Subcutaneous adipose tissue (tissue), 4 donors: ENCODE measurements around the gene SPTBN5. TPM values are rescaled to one million over a fixed set of nuclear protein-coding genes. Genes with fewer than 3 reads are reported as not detected.

Experiments used
- total RNA-seq, 4 donors: library from RNA; depleted of rRNA; stranded (reverse); fragments of >200 nt; gene quantifications; one replicate each; pipeline ENCODE4 v1.1.0, GENCODE V29; 2016
- TF ChIP-seq, protein P1 (sequence below): fragments of 450-650 bp; IDR thresholded peaks from one replicate; pipeline ENCODE4 v1.5.1; 2016; ENCODE audit warnings: low read depth, mild to moderate bottlenecking, control low read depth, antibody characterized with exemption, moderate library complexity

SPTBN5 gene
- total RNA-seq, 4 donors from 2014 or later: 0.17 to 1.5 (median 0.52) TPM

DNA sequence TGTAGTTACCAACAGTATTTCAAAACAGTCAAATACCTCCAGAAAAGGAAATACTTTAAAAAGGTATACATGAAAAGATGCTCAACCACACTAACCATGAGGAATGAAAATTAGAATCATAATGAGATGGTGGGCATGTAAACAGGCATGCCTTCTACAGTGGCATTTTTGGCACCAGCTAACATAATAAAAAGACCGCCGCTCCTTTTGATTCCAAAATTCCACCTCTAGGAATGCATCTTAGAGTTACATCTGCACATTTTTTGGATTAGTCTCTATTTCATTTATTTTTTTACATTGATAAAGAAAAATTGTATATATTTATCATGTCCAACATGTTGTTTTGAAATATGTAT is 37.0 kb upstream of the SPTBN5 start:
- TF ChIP-seq, protein P1, sequence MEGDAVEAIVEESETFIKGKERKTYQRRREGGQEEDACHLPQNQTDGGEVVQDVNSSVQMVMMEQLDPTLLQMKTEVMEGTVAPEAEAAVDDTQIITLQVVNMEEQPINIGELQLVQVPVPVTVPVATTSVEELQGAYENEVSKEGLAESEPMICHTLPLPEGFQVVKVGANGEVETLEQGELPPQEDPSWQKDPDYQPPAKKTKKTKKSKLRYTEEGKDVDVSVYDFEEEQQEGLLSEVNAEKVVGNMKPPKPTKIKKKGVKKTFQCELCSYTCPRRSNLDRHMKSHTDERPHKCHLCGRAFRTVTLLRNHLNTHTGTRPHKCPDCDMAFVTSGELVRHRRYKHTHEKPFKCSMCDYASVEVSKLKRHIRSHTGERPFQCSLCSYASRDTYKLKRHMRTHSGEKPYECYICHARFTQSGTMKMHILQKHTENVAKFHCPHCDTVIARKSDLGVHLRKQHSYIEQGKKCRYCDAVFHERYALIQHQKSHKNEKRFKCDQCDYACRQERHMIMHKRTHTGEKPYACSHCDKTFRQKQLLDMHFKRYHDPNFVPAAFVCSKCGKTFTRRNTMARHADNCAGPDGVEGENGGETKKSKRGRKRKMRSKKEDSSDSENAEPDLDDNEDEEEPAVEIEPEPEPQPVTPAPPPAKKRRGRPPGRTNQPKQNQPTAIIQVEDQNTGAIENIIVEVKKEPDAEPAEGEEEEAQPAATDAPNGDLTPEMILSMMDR: no peak

DNA sequence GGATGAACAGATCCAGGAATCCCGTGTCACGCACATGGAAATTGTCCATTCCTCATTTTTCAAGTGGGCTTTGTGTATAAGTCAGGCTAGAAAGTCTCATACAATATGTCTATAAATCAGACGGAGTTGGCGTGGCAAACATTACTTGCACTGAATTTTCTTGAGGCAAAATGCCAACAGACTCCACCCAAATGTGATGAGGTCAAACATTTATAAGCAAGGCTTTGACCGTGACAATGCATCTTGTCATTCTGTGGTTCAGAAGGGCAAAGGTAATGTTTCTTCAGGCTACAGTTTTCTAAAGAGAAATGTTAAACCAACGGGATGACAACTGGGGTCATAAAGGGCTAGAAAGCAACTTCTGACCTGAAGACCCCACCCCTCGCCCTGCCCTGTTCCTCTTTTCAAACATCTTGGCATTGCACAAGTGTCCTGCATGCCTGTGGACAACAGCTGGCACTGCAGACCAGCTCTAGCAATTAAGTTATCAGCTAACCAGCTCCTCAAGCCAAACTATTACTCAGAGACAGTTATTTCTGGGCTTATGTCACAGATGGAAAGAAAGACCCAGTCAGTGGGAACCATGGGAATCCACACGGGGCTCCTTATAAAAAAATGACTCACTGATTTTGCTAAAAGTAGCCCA is 36.5 kb upstream of the SPTBN5 start:
- TF ChIP-seq, protein P1: no peak

DNA sequence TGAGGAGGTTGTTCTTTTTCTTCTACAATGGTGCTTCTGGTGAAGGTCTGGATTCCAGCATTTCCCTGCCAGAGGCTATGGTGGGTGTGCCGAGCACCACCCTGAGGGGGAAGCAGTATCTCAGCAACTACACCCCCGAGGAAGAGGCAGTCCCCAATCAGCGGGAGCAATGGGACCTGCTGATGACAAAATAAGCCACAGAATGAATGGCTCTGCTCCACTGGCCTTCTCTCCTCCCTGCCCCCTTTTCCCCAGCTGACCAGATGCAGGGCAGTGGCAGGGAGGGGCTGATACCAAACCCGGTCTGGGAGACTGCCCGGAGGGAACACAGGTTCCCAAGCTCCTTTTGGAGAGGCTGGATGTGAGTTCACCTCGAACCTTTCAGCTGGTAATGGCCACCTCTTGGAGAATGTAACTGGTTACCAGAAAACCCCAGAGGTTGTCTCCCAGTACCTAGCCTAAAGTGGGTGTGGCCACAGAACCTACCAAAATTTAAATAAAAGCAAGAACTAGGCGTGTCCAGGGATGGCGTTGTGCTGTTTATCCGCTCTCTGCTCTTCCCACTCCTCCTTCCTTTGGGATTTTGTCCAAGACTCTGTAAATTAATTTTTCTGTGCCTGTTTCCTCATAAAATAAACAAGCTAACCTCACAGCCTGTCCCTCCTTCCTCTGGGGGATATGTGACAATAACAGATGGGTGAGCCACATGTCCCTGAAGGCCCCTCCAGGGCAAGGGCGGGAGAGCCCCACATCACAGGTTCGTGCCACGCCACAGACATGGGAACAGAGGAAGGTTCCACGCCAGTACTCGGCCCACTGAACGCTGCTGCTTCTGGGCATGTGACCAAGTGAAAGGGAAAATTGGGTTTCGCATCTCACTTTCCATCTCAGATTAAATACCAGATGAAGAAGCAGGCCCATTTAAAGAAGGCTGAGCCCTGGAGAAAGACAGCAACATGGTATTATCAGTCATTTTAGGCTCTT is 35.1 kb upstream of the SPTBN5 start:
- TF ChIP-seq, protein P1: no peak

DNA sequence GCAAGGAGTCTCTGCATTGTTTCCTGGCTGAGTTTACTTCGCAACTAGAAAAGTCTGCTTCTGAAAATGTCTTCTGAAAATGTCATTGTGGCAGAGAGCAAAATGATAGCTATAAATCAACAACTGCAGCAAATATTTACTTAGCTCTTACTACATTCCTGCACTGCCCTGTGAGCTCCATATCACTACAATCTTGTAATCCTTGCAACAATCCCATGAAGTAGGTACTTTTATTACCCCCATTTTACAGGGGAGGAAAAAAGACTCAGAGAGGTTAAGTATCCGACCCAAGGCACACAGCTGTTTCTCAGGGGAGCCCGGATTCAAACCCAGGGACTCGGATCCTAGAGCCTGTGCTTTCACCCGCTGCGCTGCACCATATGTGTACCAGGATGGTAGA is 34.2 kb upstream of the SPTBN5 start:
- TF ChIP-seq, protein P1: no peak

DNA sequence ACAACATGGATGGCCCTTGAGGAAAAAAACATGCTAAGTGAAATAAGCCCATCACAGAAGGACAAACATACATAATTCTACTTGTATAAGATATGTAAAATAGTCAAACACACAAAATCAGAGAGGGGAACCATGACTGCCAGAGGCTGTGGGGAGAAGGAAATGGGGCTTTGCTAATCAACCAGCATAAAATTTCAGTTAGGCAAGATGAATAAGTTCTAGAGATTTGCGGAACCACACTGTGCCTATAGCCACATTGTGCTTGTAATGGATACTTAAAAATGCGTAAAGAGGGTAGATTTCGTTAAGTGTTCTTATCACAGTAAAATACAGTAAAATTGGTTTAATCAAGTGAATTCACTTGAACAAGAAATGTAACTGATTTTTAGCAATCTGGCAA is 33.7 kb upstream of the SPTBN5 start:
- TF ChIP-seq, protein P1: no peak

DNA sequence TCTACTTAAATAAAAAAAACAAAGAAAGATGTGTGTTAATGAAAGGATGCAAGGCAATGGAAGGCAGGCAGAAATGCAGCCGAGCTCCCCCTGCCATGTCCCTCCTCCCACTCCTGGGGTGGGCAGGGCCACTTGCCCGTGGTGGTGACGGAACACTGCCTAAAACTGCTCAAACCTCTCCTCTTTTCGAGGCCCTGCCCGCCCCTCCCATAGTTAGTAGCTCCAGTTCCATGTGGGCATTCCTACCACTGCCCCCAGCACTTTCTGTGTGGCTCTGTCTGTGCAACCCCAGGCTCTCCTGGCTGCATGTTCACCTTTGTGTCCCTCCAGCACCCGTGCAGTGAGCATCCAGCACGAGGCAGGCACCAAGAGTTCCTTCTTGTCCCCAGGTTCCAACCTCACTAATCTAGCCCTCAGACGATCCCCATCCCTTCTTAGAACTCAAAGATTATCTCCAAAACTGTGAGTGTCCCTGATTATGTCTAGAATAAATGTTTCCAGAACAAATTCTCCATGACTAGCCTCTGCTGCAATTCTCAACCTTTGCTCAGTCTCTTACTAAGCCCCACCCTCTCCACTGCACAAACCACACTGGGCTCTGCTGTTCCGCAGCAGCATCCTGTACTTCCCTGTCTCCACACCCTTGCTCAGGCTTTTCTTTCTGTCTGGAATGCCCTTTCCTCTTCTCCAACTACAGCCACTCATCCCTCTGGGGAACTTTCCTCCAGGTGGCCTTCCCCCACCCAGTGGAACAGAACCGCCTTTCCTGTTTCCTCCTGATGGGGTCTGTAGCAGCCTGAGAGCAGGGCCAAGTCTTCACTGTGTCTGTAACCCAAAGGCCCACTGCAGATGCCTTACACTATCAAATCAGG is 32.6 kb upstream of the SPTBN5 start:
- TF ChIP-seq, protein P1: no peak
